ENCODE measurements around the gene SEMA3F. TPM values are rescaled to one million over a fixed set of nuclear protein-coding genes. Genes with fewer than 3 reads are reported as not detected.

SEMA3F gene
- total and polyA plus RNA-seq, 2 of the 4 experiments (the other 2 are of a cell fraction), result 7.3 to 23.3 TPM

DNA sequence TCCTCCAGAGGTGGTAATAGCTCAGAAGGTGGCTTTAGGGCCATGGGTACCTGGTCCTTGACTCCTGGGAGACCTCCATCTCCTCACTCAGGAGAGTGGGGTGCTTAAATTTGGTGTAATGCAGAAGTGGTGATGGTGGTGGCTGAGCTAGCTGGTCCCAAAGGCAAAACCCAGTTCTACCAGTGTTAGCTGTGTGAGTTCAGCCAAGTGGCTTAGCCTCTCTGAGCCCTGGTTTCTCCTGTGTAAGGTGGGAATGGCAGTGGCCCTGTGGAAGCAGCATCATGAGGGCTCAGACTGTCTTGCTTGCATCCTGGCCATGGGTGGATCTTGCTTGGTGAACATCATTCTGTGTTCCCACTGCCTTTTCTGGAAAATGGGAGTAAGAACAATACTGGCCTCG, 9.4 kb downstream of the SEMA3F start:
- 0 out of 2 replicates have a peak overlapping the region, but pooled peaks have one; percentile 9 for H3K9ac ChIP-seq (ENCODE audit: low read depth, low read length)
- peak overlapping the region; percentile 26 for H2AFZ ChIP-seq (replicated peaks; ENCODE audit: low read length, poor library complexity)
- H3K36me3 ChIP-seq (ENCODE audit: control insufficient read depth, insufficient read depth, low read length), result peaks cover 14% of the 10 kb centered on the region; the same call in 1 of the 2 replicates
- H3K4me3 ChIP-seq (ENCODE audit: insufficient read depth, low read depth, low read length), result no peak overlapping the region
- H2BK5ac ChIP-seq (ENCODE audit: low read depth, low read length, poor library complexity, severe bottlenecking), result peak overlapping the region; percentile 74
- peak overlapping the region; percentile 81 for H3K23ac ChIP-seq (ENCODE audit: low read depth, low read length)
- peaks cover 54% of the 10 kb centered on the region for H3K4me1 ChIP-seq (ENCODE audit: control insufficient read depth, insufficient read depth, low read length)
- H3K4me2 ChIP-seq (ENCODE audit: low read depth, low read length), result peak overlapping the region; percentile 63
- no CpG with 5 or more reads among the region's 1 CpG for WGBS, 2 experiments (ENCODE audit: extremely low coverage in 2 of 2, insufficient read length in 1 of 2)
- H2BK120ac ChIP-seq (ENCODE audit: low read depth, low read length), result peak overlapping the region; percentile 81
- H3K18ac ChIP-seq (ENCODE audit: low read depth, low read length), result peak overlapping the region; percentile 42
- BruUV-seq (replicated peaks), result no TSS peak
- dilution Hi-C loops (cut with HindIII; ENCODE audit: low sequenced_read_pairs, unreplicated experiment), result no loop called here
- H3K9me1 ChIP-seq (ENCODE audit: insufficient read depth, low read length), result peaks cover 34% of the 10 kb centered on the region
- 0 out of 2 replicates have a peak, but pooled peaks cover 4% of the 10 kb centered on the region for H4K20me1 ChIP-seq (ENCODE audit: insufficient read depth, low read length)
- H3K27me3 ChIP-seq (ENCODE audit: control insufficient read depth, insufficient read depth, low read length), result no peaks in the 10 kb centered on the region
- H3K56ac ChIP-seq (ENCODE audit: extremely low read depth, insufficient read depth, low read length), result no peak overlapping the region
- H3K9me3 ChIP-seq (ENCODE audit: control insufficient read depth, insufficient read depth, low read length), result no peaks in the 10 kb centered on the region
- peak overlapping the region; percentile 79 for H2BK20ac ChIP-seq (ENCODE audit: low read depth, low read length)
- intact Hi-C loops (cut with micrococcal nuclease), result loop anchor here (2.0 kb wide), 1 partner anchor 62 kb away; no protein-coding TSS in a partner anchor
- no peak for DNase-seq
- peak overlapping the region; percentile 89; the same call in 1 of the 3 replicates for H2BK15ac ChIP-seq (ENCODE audit: low read depth, low read length)
- H3K4ac ChIP-seq (ENCODE audit: low read depth, low read length), result peak overlapping the region; percentile 87
- H3K79me1 ChIP-seq (ENCODE audit: low read depth in 1 of 2, low read length in 2 of 2), result peaks cover 10 to 77% of the 10 kb centered on the region in 2 experiments; a peak in 2 of 4 replicates
- in situ Hi-C loops (cut with MboI; ENCODE audit: low sequenced_read_pairs), result no loop called here
- no peak for ATAC-seq (ENCODE audit: low read depth)
- ChIA-PET CTCF (interaction anchor here (0.7 kb wide), 1 partner anchor 24 kb away, joined by 3 read pairs; no protein-coding TSS in a partner anchor), POLR2A (ENCODE audit: unreplicated experiment) (no interaction called here)
- H4K91ac ChIP-seq (ENCODE audit: insufficient read depth, low read depth, low read length), result peak overlapping the region; percentile 76
- H3K14ac ChIP-seq (replicated peaks; ENCODE audit: low read depth, low read length), result peak overlapping the region; percentile 79
- H4K8ac ChIP-seq (ENCODE audit: low read depth in 2 of 2, low read length in 2 of 2), result peak overlapping the region; percentile 20 to 83; a peak in 3 of 4 replicates
- peak overlapping the region; percentile 25 for H3K27ac ChIP-seq (ENCODE audit: insufficient read depth, low read length)
- TF ChIP-seq FOS (IDR thresholded peaks at IDR 0.05; ENCODE audit: low read depth, low read length), result no peak
- TF ChIP-seq CHD1 (IDR thresholded peaks at IDR 0.05; ENCODE audit: low read depth, low read length), result no peak
- TF ChIP-seq USF2 (IDR thresholded peaks at IDR 0.05; ENCODE audit: low read depth, low read length), result no peak
- TF ChIP-seq SMC3 (IDR thresholded peaks at IDR 0.05; ENCODE audit: low read depth, low read length), result no peak
- H2AK9ac ChIP-seq (replicated peaks; ENCODE audit: low read depth, low read length, poor library complexity), result peak overlapping the region; percentile 76
- peak overlapping the region; percentile 34; the same call in 1 of the 2 replicates for H4K5ac ChIP-seq (ENCODE audit: low read depth, low read length)
- peak overlapping the region; percentile 95 for H2AK5ac ChIP-seq (ENCODE audit: low read depth, low read length)
